SK-N-SH (cell line): ENCODE data around the gene PTRH2. TPM values are rescaled to one million over a fixed set of nuclear protein-coding genes. Genes with fewer than 3 reads are reported as not detected.

ENCODE experiments used
- CTCF ChIA-PET: fragments of 300-600, 350-600 bp; formaldehyde crosslinking; extraction: SDS; loops from one replicate; lab custom pipeline; 2021; lab: Yijun Ruan, JAX
- POLR2A ChIA-PET: fragments of 350-600 bp; sonication (Branson Sonifier 250); formaldehyde crosslinking; extraction: SDS; loops from one replicate; lab custom pipeline; 2020; ENCODE audit warnings: antibody characterized with exemption, inconsistent platforms; lab: Yijun Ruan, JAX
- DNase-seq: peaks from one replicate; pipeline ENCODE4 v3.0.0; 2012
- H2AFZ ChIP-seq: fragments of 200-600 bp; sonication (generic); 2 replicates; pipeline ENCODE4 v1.8.1; 2016; ENCODE audit warnings: antibody characterized with exemption, mild to moderate bottlenecking, low read depth
- H3F3A ChIP-seq: fragments of 200-600 bp; sonication (generic); replicated peaks from 2 replicates; pipeline ENCODE3; 2016; ENCODE audit warnings: antibody characterized with exemption, mild to moderate bottlenecking; ENCODE audit not compliant: insufficient read depth
- H3K27ac ChIP-seq, 2 experiments: fragments of 200-500 bp in 1 of 2; fragments of 200-600 bp in 1 of 2; sonication (Bioruptor generic) in 1 of 2; sonication (generic), shearing (Covaris generic) in 1 of 2; 2 replicates each; pipeline versions ENCODE4 v1.5.1 to v1.6.1; 2014 to 2016; ENCODE audit warnings: low read depth in 2 of 2, inconsistent platforms in 1 of 2, low read length in 1 of 2, mild to moderate bottlenecking in 1 of 2, mixed read lengths in 1 of 2
- H3K27me3 ChIP-seq: fragments of 200-600 bp; sonication (generic), shearing (Covaris generic); 2 replicates; pipeline ENCODE4 v1.6.1; 2016; ENCODE audit warnings: mixed run types; ENCODE audit not compliant: insufficient read depth
- H3K36me3 ChIP-seq, 2 experiments: fragments of 200-500 bp in 1 of 2; fragments of 200-600 bp in 1 of 2; sonication (Bioruptor generic) in 1 of 2; sonication (generic) in 1 of 2; replicated peaks in 1 of 2; 2 replicates each; pipeline versions ENCODE3 to v1.5.1; 2014 to 2016; ENCODE audit warnings: low read length in 1 of 2, mild to moderate bottlenecking in 1 of 2; ENCODE audit not compliant: insufficient read depth in 2 of 2, control insufficient read depth in 1 of 2
- H3K4me1 ChIP-seq, 2 experiments: fragments of 200-500 bp in 1 of 2; fragments of 200-600 bp in 1 of 2; sonication (Bioruptor generic) in 1 of 2; sonication (generic), shearing (Covaris generic) in 1 of 2; 2 replicates each; pipeline versions ENCODE4 v1.5.1 to v1.6.1; 2014 to 2016; ENCODE audit warnings: low read depth in 1 of 2, low read length in 1 of 2, mixed run types in 1 of 2; ENCODE audit not compliant: insufficient read depth in 2 of 2, control insufficient read depth in 1 of 2
- H3K4me2 ChIP-seq: fragments of 200-600 bp; sonication (generic), shearing (Covaris generic); 2 replicates; pipeline ENCODE4 v1.6.1; 2017; ENCODE audit warnings: mixed run types
- H3K4me3 ChIP-seq, 2 experiments: fragments of 200-500 bp in 1 of 2; fragments of 200-600 bp in 1 of 2; sonication (Bioruptor generic) in 1 of 2; sonication (generic), shearing (Covaris generic) in 1 of 2; 2 replicates each; pipeline versions ENCODE4 v1.5.1 to v1.8.1; 2014 to 2016; ENCODE audit warnings: low read depth in 2 of 2, inconsistent platforms in 1 of 2, low read length in 1 of 2, mild to moderate bottlenecking in 1 of 2, mixed read lengths in 1 of 2, moderate library complexity in 1 of 2
- H3K79me2 ChIP-seq: fragments of 200-600 bp; sonication (generic); 2 replicates; pipeline ENCODE4 v1.8.1; 2017; ENCODE audit warnings: mild to moderate bottlenecking; ENCODE audit not compliant: insufficient read depth
- H3K9ac ChIP-seq: fragments of 200-600 bp; sonication (generic); 2 replicates; pipeline ENCODE4 v1.6.1; 2017; ENCODE audit warnings: mixed run types
- H3K9me2 ChIP-seq: fragments of 200-600 bp; sonication (generic); 2 replicates; pipeline ENCODE4 v1.6.1; 2017; ENCODE audit warnings: mixed run types
- H3K9me3 ChIP-seq: fragments of 200-600 bp; sonication (generic); 2 replicates; pipeline ENCODE4 v1.6.1; 2017; ENCODE audit warnings: mixed run types, mild to moderate bottlenecking, moderate library complexity
- H4K20me1 ChIP-seq: fragments of 200-600 bp; sonication (generic); 2 replicates; pipeline ENCODE4 v1.6.1; 2017; ENCODE audit warnings: mild to moderate bottlenecking, mixed run types; ENCODE audit not compliant: insufficient read depth
- CHD2 ChIP-seq: fragments of 150-350 bp; IDR thresholded peaks from 2 replicates; pipeline ENCODE4 v1.6.1; 2018; ENCODE audit warnings: low read length; ENCODE audit not compliant: partially characterized antibody
- ELF1 ChIP-seq: IDR thresholded peaks from 2 replicates; pipeline ENCODE4 v1.4.0; 2012
- FOSL2 ChIP-seq: IDR thresholded peaks from 2 replicates; pipeline ENCODE4 v1.4.0; 2012; ENCODE audit warnings: low read depth, mild to moderate bottlenecking, moderate library complexity, borderline replicate concordance
- JUND ChIP-seq: IDR thresholded peaks from 2 replicates; pipeline ENCODE4 v1.4.0; 2012
- NFIC ChIP-seq: IDR thresholded peaks from 2 replicates; pipeline ENCODE4 v1.4.0; 2012; ENCODE audit warnings: borderline replicate concordance
- REST ChIP-seq: IDR thresholded peaks from 2 replicates; pipeline ENCODE4 v1.6.1; 2012; ENCODE audit warnings: mild to moderate bottlenecking, low read depth, low read length, moderate library complexity
- SMC3 ChIP-seq: IDR thresholded peaks from 2 replicates; pipeline ENCODE4 v1.6.1; 2012; ENCODE audit warnings: low read depth, low read length, improper control_type of control experiment
- TAF1 ChIP-seq: IDR thresholded peaks from 2 replicates; pipeline ENCODE4 v1.6.1; 2012; ENCODE audit warnings: low read depth, mild to moderate bottlenecking, low read length, moderate library complexity, borderline replicate concordance
- USF1 ChIP-seq: IDR thresholded peaks from 2 replicates; pipeline ENCODE4 v1.4.0; 2012; ENCODE audit warnings: low read depth, borderline replicate concordance
- USF2 ChIP-seq: fragments of 150-350 bp; IDR thresholded peaks from 2 replicates; pipeline ENCODE4 v1.6.1; 2017; ENCODE audit warnings: antibody characterized with exemption, low read length, low read depth, borderline replicate concordance
- YY1 ChIP-seq: IDR thresholded peaks from 2 replicates; pipeline ENCODE4 v1.4.0; 2012; ENCODE audit warnings: low read depth, mild to moderate bottlenecking
- WGBS: methylation state at CpG from one replicate; pipeline ENCODE4 v1.1.6; 2017; ENCODE audit warnings: low lambda C conversion rate; 5-methylcytosine and 5-hydroxymethylcytosine counted together
- polyA plus RNA-seq, 3 experiments: library from polyadenylated mRNA; depleted of rRNA; stranded (reverse); fragments of >200 nt; gene quantifications; 2 replicates each; pipeline ENCODE4 v1.2.3, GENCODE V29; 2012

The PTRH2 gene
- polyA plus RNA-seq, 1 of the 3 experiments (the other 2 are of a cell fraction), result 101 TPM

DNA sequence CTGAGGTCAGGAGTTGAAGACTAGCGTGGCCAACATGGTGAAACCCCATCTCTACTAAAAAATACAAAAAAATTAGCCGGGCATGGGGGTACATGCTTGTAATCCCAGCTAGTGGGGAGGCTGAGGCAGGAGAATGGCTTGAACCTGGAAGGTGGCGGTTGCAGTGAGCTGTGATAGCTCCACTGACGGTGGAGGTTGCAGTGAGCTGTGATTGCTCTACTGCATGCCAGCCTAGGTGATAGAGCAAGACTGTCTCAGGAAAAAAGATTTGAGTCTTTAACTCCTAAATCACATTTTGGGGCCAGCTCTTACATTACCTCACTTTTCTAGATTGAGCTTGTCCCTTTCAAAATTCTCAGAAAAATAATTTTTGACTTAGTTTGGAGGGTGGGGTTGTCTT is 15.4 kb upstream of the PTRH2 start:
- POLR2A ChIA-PET, result no interaction called here

More for the DNA sequence above, 15.4 kb upstream of the PTRH2 start:
- no peaks in the 10 kb centered on the region for H3K9me3 ChIP-seq
- no peak overlapping the region for H3K9ac ChIP-seq
- H3K79me2 ChIP-seq, result peaks cover 99% of the 10 kb centered on the region
- no peak overlapping the region for H3K27ac ChIP-seq
- no peak for DNase-seq
- peaks cover 6% of the 10 kb centered on the region for H3F3A ChIP-seq
- H3K4me2 ChIP-seq, result no peak overlapping the region
- peaks cover 0 to 11% of the 10 kb centered on the region in 2 experiments; a peak in 1 of 4 replicates for H3K4me1 ChIP-seq
- H3K9me2 ChIP-seq, result no peaks in the 10 kb centered on the region
- H3K4me3 ChIP-seq, result no peak overlapping the region
- CTCF ChIA-PET, result interaction anchor here (2.4 kb wide), 1 partner anchor 30 kb away, joined by 11 read pairs; no protein-coding TSS in a partner anchor
- no peak for TF ChIP-seq FOSL2
- TF ChIP-seq YY1, result no peak
- TF ChIP-seq USF2, result no peak
- TF ChIP-seq USF1, result no peak
- TF ChIP-seq NFIC, result no peak
- no peak for TF ChIP-seq TAF1
- TF ChIP-seq REST, result no peak
- TF ChIP-seq SMC3, result no peak
- no peak for TF ChIP-seq JUND
- TF ChIP-seq ELF1, result no peak
- no peak for TF ChIP-seq CHD2
- no peaks in the 10 kb centered on the region for H3K27me3 ChIP-seq
- H2AFZ ChIP-seq, result no peak overlapping the region
- no peaks in the 10 kb centered on the region for H3K36me3 ChIP-seq
- 99% methylated on average over 4 of the region's 4 CpGs for WGBS
- H4K20me1 ChIP-seq, result peaks cover 19% of the 10 kb centered on the region; the same call in 1 of the 2 replicates
